GM10266 (cell line): ENCODE results near the gene GALR2.

ENCODE experiments used
- DNase-seq: peaks from one replicate; pipeline ENCODE4 v3.0.0; 2012; ENCODE audit errors: extremely low spot score
- CTCF ChIP-seq: IDR thresholded peaks from 2 replicates; pipeline ENCODE4 v1.5.1; 2012; ENCODE audit warnings: mild to moderate bottlenecking, low read depth; ENCODE audit not compliant: control insufficient read depth, insufficient read depth; ENCODE audit errors: missing control alignments

Gene GALR2

GRCh38 chr17:76106703-76107102, 32.1 kb downstream of the GALR2 start:
- no peak for DNase-seq
- no peak for TF ChIP-seq CTCF

GRCh38 chr17:76107509-76107908, 32.9 kb downstream of the GALR2 start:
- DNase-seq = no peak
- peak; percentile 36 for TF ChIP-seq CTCF

- no peak for DNase-seq
- TF ChIP-seq CTCF = no peak
Measured at GRCh38 chr17:76111956-76112355, 37.4 kb downstream of the GALR2 start.

- TF ChIP-seq CTCF = no peak
- no peak for DNase-seq
Measured at GRCh38 chr17:76115138-76115754, 40.7 kb downstream of the GALR2 start.

GRCh38 chr17:76119409-76120371, 45.1 kb downstream of the GALR2 start:
- no peak for DNase-seq
- no peak for TF ChIP-seq CTCF

- DNase-seq = peak; percentile 25
- no peak for TF ChIP-seq CTCF
Measured at GRCh38 chr17:76120658-76121008, 46.1 kb downstream of the GALR2 start.

- peak; percentile 55 for DNase-seq
- TF ChIP-seq CTCF = no peak
Measured at GRCh38 chr17:76121932-76122430, 47.4 kb downstream of the GALR2 start.
